HG03066 (cell line): Measurements from ENCODE around the gene TSN.
"Not testable (repeated sequence)": the region's sequence is repeated elsewhere in the genome, so short reads cannot be mapped to it uniquely, and the experiment has no call there.

Experiments used
- ATAC-seq: cut with Tn5 transposase; IDR thresholded peaks from one replicate; pipeline ENCODE4 v1.9.1; 2021; ENCODE audit warnings: low read depth; ENCODE audit not compliant: unreplicated experiment

Gene TSN

DNA sequence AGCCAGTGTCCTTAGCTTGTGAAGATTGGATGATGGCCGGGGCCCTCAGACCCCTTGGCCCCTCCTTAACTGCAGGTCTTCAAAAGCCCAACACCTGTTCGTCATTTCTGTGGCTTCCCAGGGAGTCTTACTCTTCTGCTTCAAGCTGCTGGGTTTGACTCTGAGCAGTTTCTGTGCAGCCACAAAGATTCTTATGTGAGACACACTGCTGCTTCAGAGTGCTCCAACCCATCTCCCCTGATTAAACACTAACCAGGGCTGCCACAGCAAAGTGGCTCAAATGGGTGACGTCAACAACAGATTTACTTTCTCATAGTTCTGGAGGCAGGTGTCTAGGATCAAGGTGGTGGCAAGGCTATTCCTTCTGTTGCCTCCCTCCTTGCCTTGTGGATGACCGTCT is 40.8 kb downstream of the TSN start:
- peak; percentile 93 for ATAC-seq

DNA sequence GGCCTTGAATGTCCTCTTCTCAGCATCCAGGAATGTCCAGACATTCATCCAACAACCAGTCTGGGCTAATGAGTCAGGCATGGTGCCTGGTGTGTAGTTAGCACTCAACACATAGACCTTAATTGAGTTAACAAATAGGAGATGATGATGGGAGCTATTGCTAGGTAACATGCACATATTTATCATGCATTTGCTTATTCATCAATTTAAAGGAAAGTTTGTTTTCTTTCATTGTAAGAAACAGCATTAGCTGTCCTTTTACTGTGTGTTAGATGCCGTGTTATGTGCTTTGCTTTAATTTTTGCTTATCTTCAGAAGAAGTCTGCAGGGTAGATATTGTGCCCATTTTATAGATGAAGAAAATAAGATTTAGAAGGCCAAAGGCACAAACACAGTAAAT is 43.2 kb downstream of the TSN start:
- no peak for ATAC-seq

DNA sequence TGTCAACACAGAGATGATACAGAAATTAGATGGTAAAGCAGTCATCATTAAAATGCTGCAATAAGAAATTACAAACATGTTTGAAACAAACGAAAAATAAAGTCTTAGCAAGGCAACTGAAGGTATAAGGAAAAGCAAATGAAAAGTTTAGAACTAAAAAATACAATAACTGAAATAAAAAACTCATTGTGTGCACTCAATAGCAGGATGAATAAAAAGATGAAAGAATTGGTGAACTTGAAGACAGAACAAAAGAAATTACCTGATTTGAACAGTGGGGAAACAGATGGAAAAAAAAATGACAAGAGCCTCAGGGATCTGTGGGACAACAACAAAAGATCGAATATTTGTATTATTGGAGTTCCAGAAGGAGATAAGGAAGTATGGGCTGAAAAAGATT is 46.5 kb downstream of the TSN start:
- ATAC-seq, result no peak

- ATAC-seq, result no peak
These were observed 48.1 kb downstream of the TSN start for GRCh38 chr2:121803503-121803902.

DNA sequence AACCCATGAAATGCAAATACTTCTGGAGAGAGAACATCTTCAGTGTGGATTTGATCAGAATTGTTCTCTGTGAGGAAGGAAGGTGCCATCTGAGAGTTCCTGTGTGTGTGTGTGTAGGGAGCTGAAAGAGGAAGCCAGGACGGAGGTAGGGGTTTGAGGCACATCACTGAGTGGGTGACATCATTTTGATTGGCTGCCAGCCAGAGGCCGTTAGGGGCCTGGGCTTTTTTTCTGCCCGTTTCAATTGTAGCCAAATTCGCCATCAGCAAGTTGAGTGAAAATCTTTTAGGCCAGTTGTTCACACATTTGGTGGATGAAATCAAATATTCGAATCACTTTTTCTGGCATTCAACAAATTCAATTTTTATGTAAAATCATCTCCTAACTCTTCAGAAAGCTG is 48.9 kb downstream of the TSN start:
- peak; percentile 75 for ATAC-seq

DNA sequence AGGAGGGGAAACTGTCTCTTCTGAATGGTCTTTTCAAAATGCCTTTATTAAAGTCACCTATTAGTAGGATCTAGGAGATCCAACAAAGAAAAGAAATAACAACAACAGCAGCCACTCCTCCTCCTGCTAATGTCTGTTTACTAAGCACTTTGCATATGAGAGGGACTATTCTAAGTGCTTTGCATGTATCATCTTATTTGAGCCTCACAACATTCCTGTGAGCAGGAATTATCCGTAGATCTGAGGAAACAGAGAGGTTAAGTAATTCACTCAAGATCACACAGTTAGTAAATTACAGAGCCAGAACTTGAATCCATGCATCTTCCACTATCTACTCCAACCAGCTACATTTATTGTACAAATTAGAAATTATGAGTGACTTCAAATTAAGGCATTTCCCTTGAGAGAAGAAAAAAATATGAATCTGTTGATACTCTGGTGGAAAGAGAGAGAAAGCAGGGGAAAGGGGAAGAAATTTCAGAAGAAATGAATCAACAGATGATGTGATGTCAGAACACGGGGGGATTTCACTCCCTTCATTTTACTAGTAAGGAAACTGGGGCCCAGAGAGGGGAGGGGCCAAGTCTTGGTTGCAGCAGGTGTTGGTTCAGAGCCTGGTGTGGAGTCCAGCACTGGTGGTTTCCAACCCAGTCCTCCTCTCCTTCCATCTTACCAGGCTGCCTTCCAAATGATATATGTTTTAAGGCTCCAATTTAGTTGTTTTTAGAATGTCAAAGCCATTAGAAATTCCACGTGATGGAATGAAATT is 49.7 kb downstream of the TSN start:
- no peak for ATAC-seq

DNA sequence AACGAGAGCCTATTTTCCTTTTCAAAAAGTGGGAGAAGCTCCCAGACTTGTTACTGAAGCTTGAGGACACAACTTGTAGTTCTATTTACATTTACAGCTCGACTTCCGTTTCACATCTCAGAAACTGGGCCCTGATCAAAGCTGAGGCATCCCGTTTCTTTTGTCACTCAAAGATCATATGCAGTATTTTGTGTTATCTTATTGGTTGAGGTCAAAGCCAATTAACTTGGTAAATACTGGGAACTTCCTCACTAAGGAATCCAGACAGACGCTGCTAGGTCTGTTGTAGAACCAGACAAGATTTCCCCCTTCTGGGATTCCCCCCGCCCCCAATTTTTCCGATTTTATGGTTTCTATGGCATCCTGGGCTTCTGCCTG is 50.3 kb downstream of the TSN start:
- no peak for ATAC-seq

DNA sequence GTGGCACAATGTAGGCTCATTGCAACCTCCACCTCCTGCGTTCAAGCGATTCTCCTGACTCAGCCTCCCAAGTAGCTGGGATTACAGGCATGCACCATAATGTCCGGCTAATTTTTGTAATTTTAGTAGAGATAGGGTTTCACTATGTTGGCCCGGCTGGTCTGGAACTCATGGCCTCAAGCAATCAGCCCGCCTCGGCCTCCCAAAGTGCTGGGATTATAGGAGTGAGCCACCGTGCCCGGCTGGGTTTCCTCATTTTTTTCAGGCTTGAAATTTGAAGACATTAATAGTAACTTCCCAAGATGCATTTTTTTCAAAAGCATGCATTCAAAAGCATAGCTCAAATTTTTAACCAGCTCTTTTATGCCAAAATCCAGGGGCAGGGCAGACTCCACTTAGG is 52.3 kb downstream of the TSN start:
- not testable (repeated sequence) for ATAC-seq

DNA sequence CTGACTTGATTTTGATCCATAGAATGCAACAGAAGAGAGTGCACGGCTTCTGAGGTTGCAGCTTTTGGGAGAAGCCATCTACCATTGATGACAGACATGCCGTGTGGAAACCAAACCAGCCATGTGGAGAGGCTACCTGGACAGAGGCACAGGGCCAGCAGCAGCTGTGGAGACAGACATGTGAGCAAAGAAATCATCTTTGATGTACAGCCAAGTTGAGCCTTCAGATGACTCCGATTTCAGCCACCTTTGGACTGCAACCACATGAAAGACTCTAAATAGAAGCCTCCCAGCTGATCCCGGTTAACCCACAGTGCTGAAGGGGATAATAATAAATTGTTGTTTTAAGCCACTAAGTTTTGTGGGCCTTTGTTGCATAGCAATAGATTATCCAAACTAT is 54.2 kb downstream of the TSN start:
- no peak for ATAC-seq

DNA sequence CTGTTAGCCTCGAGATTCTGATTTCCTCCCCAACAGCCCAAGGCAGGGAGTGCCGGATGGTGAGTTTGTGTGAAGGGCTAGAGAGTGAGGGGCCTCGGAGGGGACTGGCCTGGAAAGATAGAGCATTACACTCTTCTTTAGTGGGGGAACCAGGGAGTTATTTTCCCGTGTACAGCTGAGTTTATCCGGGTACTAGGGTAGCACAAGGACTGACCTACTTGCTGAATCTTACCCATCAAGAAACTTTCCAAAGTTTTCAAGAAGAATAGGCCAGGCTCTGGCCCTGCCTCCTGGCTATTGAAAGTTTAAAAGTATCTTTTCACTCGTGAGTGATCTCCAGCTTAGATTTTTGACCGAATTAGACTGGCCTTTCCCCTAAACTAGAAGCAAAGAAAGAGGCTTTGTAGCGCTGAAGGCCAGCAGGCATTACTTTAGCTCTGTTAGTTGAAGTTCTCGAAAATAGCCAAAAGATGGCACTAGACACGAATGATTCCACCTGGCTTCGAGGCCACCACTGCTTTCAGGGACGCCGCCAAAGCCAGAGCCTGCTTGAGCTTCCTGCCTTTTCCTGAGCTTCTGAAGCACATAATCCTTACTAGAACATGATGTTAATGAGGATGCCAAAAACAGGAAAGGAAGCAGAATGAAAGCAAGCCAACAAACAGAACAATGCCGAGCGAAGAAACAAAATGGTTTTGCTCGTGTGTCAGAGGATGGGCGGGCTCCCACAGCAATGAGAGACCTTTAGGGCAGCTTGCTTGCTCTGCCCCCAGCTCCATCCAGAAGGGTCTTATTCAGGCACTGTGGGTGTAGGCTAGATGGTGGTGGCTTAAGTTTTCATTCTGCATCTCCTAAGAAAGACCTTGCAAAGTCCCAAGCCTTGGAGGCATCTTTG is 55.8 kb downstream of the TSN start:
- ATAC-seq, result peak; percentile 89

DNA sequence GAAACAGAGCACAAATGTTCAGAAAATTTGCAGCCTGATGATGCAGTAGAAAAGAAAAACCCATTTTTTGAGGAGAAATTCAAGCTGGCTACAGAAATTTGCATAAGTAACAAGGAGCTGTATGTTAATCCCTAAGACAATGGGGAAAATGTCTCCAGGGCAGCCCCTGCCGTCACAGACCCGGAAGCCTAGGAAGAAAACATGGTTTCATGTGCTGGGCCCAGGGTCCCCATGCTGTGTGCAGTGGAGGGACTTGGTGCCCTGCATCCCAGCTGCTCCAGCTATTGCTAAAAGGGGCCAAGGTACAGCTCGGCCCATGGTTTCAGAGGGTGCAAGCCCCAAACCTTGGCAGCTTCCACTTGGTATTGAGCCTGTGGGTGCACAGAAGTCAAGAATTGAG is 57.6 kb downstream of the TSN start:
- ATAC-seq, result not testable (repeated sequence)

GRCh38 chr2:121815216-121815615 is 59.8 kb downstream of the TSN start:
- ATAC-seq, result no peak

- ATAC-seq, result no peak
These were observed 61.3 kb downstream of the TSN start for GRCh38 chr2:121816797-121817196.

- ATAC-seq, result not testable (repeated sequence)
These were observed 61.9 kb downstream of the TSN start for GRCh38 chr2:121817304-121817703.
